ENCODE results near the gene UCHL1.

DNA sequence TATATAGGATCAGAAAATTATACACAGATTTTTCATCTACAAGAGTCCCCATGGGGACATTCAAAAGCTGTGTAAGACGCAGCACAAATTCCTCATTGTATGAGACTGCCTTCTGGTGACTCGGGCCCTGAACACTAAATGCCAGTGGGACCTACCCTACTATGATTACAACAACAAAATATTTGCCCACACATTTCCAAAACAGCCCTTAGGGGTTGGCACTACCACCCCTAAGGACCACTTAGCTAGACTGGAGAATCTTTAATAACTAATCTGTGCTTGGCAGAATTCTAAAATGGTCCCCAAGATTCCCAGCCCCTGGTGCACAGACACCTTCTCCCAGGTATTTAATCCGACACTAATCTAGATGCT lies 29.1 kb downstream of the UCHL1 start:
- TF ChIP-seq, protein P1, sequence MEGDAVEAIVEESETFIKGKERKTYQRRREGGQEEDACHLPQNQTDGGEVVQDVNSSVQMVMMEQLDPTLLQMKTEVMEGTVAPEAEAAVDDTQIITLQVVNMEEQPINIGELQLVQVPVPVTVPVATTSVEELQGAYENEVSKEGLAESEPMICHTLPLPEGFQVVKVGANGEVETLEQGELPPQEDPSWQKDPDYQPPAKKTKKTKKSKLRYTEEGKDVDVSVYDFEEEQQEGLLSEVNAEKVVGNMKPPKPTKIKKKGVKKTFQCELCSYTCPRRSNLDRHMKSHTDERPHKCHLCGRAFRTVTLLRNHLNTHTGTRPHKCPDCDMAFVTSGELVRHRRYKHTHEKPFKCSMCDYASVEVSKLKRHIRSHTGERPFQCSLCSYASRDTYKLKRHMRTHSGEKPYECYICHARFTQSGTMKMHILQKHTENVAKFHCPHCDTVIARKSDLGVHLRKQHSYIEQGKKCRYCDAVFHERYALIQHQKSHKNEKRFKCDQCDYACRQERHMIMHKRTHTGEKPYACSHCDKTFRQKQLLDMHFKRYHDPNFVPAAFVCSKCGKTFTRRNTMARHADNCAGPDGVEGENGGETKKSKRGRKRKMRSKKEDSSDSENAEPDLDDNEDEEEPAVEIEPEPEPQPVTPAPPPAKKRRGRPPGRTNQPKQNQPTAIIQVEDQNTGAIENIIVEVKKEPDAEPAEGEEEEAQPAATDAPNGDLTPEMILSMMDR (IDR thresholded peaks at IDR 0.05; ENCODE audit: low read depth, low read length, poor library complexity, severe bottlenecking) = no peak
- TF ChIP-seq EZH2phosphoT487 (IDR thresholded peaks at IDR 0.05; ENCODE audit: borderline replicate concordance, low read length) = no peak
